Subcutaneous abdominal adipose tissue (tissue), 5 donors: Measurements from ENCODE around the gene SLC18A3.

Experiments used
- H3K27ac ChIP-seq: one replicate; pipeline ENCODE4 v1.7.0; 2013; ENCODE audit warnings: low read depth, mild to moderate bottlenecking, inconsistent platforms, low read length, moderate library complexity
- H3K27me3 ChIP-seq, 5 donors: one replicate each; pipeline ENCODE4 v1.7.0; 2013; ENCODE audit warnings: low read length in 5 of 5, inconsistent platforms in 1 of 5; ENCODE audit not compliant: control insufficient read depth in 5 of 5, insufficient read depth in 4 of 5
- H3K36me3 ChIP-seq, 5 donors: one replicate each; pipeline ENCODE4 v1.7.0; 2013; ENCODE audit warnings: low read length in 5 of 5; ENCODE audit not compliant: control insufficient read depth in 5 of 5, insufficient read depth in 5 of 5
- H3K4me1 ChIP-seq, 5 donors: one replicate each; pipeline ENCODE4 v1.7.0; 2013; ENCODE audit warnings: low read length in 5 of 5, mild to moderate bottlenecking in 3 of 5, moderate library complexity in 1 of 5; ENCODE audit not compliant: control insufficient read depth in 5 of 5, insufficient read depth in 5 of 5
- H3K4me3 ChIP-seq, 5 donors: one replicate each; pipeline ENCODE4 v1.7.0; 2013; ENCODE audit warnings: low read length in 5 of 5, low read depth in 1 of 5
- H3K9ac ChIP-seq, 5 donors: one replicate each; pipeline ENCODE4 v1.7.0; 2013; ENCODE audit warnings: low read length in 5 of 5, mild to moderate bottlenecking in 4 of 5, moderate library complexity in 3 of 5
- H3K9me3 ChIP-seq, 5 donors: one replicate each; pipeline ENCODE4 v1.7.0; 2013; ENCODE audit warnings: low read length in 5 of 5; ENCODE audit not compliant: control insufficient read depth in 5 of 5
- donor health status: healthy.
- donor health status: healthy.
- donor health status: healthy.
- donor health status: healthy.
- donor health status: healthy.

SLC18A3 gene

DNA sequence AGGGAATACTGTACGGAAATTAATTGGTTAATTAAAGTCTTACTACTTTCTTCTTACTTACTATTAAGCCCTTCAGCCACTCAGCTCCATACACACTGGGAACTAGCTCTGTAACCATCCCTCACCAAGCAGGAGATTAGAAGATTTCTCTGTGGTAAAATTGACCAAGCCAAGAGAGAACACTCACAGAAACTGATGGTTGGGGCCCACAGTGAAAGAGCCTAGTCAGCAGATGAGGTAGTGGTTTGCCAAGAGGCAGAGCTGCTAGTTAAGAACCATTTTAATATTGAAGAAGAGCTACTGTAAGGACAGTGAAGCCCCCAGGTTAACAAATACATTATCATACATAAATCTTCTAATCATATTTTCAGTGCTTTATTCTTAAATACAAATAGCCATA, 47.5 kb downstream of the SLC18A3 start:
- no peaks in the 10 kb centered on the region for H3K36me3 ChIP-seq
- H3K27ac ChIP-seq, result no peak overlapping the region
- no peak overlapping the region for H3K4me3 ChIP-seq
- H3K9ac ChIP-seq, result no peak overlapping the region
- peaks cover 2 to 9% (median 4%) of the 10 kb centered on the region in 5 donors for H3K27me3 ChIP-seq
- H3K9me3 ChIP-seq, result peaks cover 0 to 19% (median 9%) of the 10 kb centered on the region in 5 donors
- H3K4me1 ChIP-seq, result no peaks in the 10 kb centered on the region

DNA sequence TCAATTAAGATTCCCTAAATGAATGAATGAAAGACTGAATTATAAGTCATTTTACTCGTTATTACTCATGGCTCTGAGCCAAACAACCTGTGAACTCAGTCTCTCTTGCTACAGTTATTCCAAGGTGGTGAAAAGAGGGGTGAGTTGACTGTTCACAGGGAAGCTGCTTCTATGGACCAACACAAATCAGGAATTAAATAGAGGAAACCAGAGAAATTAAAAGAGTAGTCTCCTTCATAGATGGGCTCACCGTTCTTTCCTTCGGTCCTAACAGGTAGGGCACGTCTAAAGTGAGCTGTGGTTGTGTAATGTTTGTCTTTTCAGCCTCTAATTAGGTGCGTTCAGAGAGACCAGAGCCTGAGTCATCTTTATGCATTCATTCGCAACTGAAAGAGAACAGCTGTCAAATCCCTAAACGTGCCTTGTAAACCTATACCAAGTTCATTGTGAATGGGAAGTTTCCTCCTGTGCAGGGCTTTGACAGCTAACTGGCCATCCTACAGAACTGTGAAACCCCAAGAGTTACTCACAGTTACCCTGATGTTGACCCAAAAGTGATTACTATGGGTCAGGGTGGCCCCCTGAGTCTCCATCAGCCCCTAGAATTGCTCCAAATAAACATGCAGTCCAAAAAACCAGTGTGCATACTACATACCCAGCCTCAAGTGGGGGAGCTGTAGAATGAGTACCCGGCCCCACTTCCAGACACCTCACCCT, 51.2 kb downstream of the SLC18A3 start:
- H3K4me3 ChIP-seq, result no peak overlapping the region
- no peaks in the 10 kb centered on the region for H3K36me3 ChIP-seq
- no peaks in the 10 kb centered on the region for H3K4me1 ChIP-seq
- no peak overlapping the region for H3K27ac ChIP-seq
- no peak overlapping the region for H3K9ac ChIP-seq
- peaks cover 0 to 19% (median 9%) of the 10 kb centered on the region in 5 donors for H3K9me3 ChIP-seq
- peaks cover 0 to 3% (median 2%) of the 10 kb centered on the region in 5 donors for H3K27me3 ChIP-seq
